Spleen (tissue), 7 donors: ENCODE results near the gene GOLPH3.

Experiments used
- CTCF ChIP-seq, 11 experiments: fragments of 200-600 bp in 7 of 11; fragments of 450-650 bp in 4 of 11; sonication (generic) in 4 of 11; IDR thresholded peaks in 8 of 11; conservative IDR thresholded peaks in 3 of 11; 1 replicate in 7 of 11; 2 replicates in 4 of 11; pipeline versions ENCODE4 v1.4.0 to v1.8.0; 2016 to 2021; ENCODE audit warnings: antibody characterized with exemption in 11 of 11, inconsistent platforms in 4 of 11, mild to moderate bottlenecking in 1 of 11
- POLR2A ChIP-seq, 3 donors: fragments of 450-650 bp; IDR thresholded peaks; one replicate each; pipeline ENCODE4 v1.5.1; 2017; ENCODE audit warnings: antibody characterized with exemption in 3 of 3, mild to moderate bottlenecking in 1 of 3
- POLR2AphosphoS5 ChIP-seq, 3 donors: sonication (generic); formaldehyde crosslinking; IDR thresholded peaks; one replicate each; pipeline ENCODE4 v1.5.1; 2017; ENCODE audit warnings: antibody characterized with exemption in 3 of 3
- donor health status: DM: no; HTN: no; CAD: no; lungs with moderate emphysema.
- donor health status: DM: no; HTN: no; CAD: no.
- donor health status: DM: no; HTN: no; CAD: no.

GRCh38 chr5:32165597-32165996 is 8.5 kb downstream of the GOLPH3 start:
- TF ChIP-seq CTCF (IDR thresholded peaks at IDR 0.05 in 8 of 11, conservative IDR thresholded peaks at IDR 0.05 in 3 of 11): no peak
- TF ChIP-seq POLR2AphosphoS5 (IDR thresholded peaks at IDR 0.05): no peak
- TF ChIP-seq POLR2A (IDR thresholded peaks at IDR 0.05): no peak
